AG10803 (cell line): ENCODE measurements around the gene B3GALT4.

Source experiments
- DNase-seq: peaks from one replicate; pipeline ENCODE4 v3.0.0; 2010; ENCODE audit warnings: low read depth
- H3K4me3 ChIP-seq: 2 replicates; pipeline ENCODE4 v1.5.1; 2011; ENCODE audit warnings: mild to moderate bottlenecking, low read length, control low read depth
- TF ChIP-seq, protein P1 (sequence below): conservative IDR thresholded peaks from 2 replicates; pipeline ENCODE4 v1.5.1; 2011; ENCODE audit warnings: mild to moderate bottlenecking, low read length, control low read depth, inconsistent platforms

B3GALT4 gene

DNA sequence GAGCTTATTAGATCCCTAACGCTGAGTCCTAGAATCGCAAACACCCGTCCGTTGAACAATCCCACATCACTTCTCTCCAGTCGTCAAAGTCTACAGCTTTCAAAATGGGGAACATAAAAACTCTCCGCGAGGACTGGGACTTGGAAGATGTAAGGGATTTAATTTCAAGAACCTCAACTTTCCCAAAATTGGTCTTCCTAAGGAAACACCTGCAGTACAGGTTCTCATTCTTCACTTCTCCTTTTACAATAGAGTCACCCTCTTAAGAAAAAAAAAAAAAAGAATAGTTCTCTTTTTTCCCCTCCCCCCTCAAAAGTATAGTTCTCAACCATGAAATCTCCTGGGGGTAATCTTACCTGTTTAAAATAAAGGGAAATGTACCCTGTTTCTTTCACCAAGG lies 47.2 kb downstream of the B3GALT4 start:
- TF ChIP-seq, protein P1, sequence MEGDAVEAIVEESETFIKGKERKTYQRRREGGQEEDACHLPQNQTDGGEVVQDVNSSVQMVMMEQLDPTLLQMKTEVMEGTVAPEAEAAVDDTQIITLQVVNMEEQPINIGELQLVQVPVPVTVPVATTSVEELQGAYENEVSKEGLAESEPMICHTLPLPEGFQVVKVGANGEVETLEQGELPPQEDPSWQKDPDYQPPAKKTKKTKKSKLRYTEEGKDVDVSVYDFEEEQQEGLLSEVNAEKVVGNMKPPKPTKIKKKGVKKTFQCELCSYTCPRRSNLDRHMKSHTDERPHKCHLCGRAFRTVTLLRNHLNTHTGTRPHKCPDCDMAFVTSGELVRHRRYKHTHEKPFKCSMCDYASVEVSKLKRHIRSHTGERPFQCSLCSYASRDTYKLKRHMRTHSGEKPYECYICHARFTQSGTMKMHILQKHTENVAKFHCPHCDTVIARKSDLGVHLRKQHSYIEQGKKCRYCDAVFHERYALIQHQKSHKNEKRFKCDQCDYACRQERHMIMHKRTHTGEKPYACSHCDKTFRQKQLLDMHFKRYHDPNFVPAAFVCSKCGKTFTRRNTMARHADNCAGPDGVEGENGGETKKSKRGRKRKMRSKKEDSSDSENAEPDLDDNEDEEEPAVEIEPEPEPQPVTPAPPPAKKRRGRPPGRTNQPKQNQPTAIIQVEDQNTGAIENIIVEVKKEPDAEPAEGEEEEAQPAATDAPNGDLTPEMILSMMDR, result no peak
- no peak for DNase-seq
- H3K4me3 ChIP-seq, result peak overlapping the region; percentile 80
